ENCODE results near the gene STIM1.

STIM1 gene

DNA sequence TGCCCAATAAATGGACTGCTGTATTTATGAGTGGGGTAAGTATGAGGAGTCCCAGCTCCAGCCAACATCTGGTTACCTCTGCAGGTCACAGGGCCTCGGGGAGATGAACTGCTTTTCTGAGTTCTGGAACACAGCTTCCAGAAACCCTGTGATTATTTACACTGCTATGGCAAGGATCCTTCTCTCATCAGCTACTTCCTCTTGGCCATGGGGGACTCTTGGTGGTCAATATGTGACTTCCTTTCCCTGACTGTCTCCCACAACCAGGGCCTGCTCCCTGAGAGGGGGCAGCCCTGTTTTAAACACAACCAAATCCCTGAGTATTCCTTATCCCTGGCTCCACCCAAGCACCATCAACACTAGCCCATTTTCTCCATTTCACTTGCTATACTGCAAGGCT is 24.7 kb upstream of the STIM1 start:
- no peak for TF ChIP-seq CTCF (IDR thresholded peaks at IDR 0.05; ENCODE audit: low read depth, low read length, missing control alignments)
- no peak overlapping the region for H3K4me3 ChIP-seq (replicated peaks; ENCODE audit: low read depth, low read length)
- DNase-seq (ENCODE audit: extremely low read depth, low read depth): no peak

GRCh38 chr11:3831378-3832239 is 23.9 kb upstream of the STIM1 start:
- no peak overlapping the region for H3K4me3 ChIP-seq (replicated peaks; ENCODE audit: low read depth, low read length)
- no peak for DNase-seq (ENCODE audit: extremely low read depth, low read depth)
- TF ChIP-seq CTCF (IDR thresholded peaks at IDR 0.05; ENCODE audit: low read depth, low read length, missing control alignments): no peak

- TF ChIP-seq CTCF (IDR thresholded peaks at IDR 0.05; ENCODE audit: low read depth, low read length, missing control alignments): no peak
- no peak overlapping the region for H3K4me3 ChIP-seq (replicated peaks; ENCODE audit: low read depth, low read length)
Measured at GRCh38 chr11:3832816-3833215, 22.6 kb upstream of the STIM1 start.

GRCh38 chr11:3833449-3833848 is 22.0 kb upstream of the STIM1 start:
- no peak overlapping the region for H3K4me3 ChIP-seq (replicated peaks; ENCODE audit: low read depth, low read length)
- no peak for TF ChIP-seq CTCF (IDR thresholded peaks at IDR 0.05; ENCODE audit: low read depth, low read length, missing control alignments)
- no peak for DNase-seq (ENCODE audit: extremely low read depth, low read depth)

More at GRCh38 chr11:3832816-3833215, 22.6 kb upstream of the STIM1 start:
- DNase-seq (ENCODE audit: extremely low read depth, low read depth): no peak

DNA sequence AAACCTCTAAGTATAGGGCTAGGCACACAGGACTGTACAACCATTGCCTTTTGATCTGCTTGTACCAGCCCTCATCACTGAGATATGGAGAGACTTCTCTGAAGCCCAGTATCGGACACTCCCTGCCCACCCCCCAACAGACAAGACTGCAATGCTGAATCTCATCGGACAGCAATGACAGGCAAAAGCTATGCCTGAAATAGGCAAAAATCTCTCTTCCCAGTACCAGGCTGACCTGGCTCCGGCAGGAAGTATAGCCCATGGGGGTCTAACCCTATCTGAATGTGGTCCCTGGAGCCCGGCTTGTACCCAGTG is 21.2 kb upstream of the STIM1 start:
- DNase-seq (ENCODE audit: extremely low read depth, low read depth): no peak
- no peak overlapping the region for H3K4me3 ChIP-seq (replicated peaks; ENCODE audit: low read depth, low read length)
- no peak for TF ChIP-seq CTCF (IDR thresholded peaks at IDR 0.05; ENCODE audit: low read depth, low read length, missing control alignments)

DNA sequence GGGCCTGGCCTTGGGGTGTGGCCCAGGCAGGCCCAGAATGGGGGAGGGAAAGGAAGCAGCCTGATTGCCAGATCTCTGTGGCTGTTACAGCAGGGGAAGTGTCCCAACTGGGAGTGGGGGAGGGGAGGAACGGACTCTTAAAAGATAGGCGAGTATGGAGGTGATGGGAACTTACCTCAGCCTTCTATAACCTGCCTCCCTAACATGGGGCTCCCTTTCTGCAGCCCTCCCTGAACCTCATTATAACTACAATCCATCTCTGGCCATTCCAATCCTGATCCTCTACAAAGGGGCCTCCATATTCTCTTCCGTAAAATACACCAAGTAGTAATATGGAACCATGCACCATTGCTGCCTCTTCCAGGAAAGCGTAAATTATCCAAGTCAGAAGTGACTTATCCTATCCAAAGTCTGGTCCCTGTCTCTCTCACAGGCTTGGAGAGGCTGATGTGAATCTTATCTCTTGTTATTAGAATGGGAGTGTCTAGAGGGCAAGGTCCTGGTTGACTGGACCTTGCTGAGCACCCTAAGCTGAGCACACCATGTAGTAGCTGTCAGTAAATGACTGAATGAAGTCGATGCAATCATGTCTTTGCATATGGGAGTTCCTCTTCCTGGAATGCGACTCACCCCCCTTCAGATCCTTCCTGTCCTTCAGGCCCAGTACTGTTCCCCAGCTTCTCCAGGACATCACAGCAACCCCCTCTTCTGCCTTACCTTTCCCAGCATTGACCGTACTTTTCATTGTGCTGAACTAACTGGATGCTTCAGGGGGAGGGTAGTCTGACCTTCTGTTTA is 20.6 kb upstream of the STIM1 start:
- TF ChIP-seq CTCF (IDR thresholded peaks at IDR 0.05; ENCODE audit: low read depth, low read length, missing control alignments): no peak
- no peak overlapping the region for H3K4me3 ChIP-seq (replicated peaks; ENCODE audit: low read depth, low read length)
- no peak for DNase-seq (ENCODE audit: extremely low read depth, low read depth)
